ENCODE measurements around the gene REEP6.
"Not testable (repeated sequence)": the region's sequence is repeated elsewhere in the genome, so short reads cannot be mapped to it uniquely, and the experiment has no call there.

Gene REEP6

DNA sequence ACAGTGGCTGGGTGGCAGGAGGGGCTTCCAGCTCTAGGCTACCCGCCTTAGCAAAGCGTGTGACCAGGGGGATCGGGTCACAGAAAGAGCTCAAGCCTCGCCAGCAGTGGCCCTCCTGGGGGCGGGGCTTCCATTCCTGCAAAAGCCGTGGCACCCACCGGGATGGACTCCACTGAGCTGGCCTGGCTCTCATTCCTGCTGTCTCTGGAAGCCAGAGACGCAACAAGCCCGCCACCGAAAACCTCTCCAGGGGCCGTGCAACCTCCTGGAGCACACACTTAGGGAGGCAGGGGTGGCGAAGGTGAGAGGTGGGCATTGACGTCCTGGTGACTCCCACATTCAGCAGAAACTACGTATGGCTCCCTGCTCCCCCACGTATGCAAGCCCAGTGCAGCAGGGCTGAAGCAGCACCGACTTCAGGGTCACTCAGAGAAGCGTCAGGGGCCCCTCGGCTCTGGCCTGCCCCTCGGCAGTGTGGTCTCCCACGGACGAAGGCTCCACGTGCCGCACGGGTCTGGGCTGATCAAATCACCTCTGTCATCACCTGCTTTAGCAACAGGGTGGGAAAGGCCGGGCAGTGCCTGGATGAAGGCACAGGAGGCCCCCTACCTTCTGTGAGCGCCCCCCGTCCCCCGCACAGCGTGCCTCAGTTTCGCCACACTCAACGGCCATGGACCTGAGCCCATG, 15.1 kb upstream of the REEP6 start:
- TF ChIP-seq, protein P1, sequence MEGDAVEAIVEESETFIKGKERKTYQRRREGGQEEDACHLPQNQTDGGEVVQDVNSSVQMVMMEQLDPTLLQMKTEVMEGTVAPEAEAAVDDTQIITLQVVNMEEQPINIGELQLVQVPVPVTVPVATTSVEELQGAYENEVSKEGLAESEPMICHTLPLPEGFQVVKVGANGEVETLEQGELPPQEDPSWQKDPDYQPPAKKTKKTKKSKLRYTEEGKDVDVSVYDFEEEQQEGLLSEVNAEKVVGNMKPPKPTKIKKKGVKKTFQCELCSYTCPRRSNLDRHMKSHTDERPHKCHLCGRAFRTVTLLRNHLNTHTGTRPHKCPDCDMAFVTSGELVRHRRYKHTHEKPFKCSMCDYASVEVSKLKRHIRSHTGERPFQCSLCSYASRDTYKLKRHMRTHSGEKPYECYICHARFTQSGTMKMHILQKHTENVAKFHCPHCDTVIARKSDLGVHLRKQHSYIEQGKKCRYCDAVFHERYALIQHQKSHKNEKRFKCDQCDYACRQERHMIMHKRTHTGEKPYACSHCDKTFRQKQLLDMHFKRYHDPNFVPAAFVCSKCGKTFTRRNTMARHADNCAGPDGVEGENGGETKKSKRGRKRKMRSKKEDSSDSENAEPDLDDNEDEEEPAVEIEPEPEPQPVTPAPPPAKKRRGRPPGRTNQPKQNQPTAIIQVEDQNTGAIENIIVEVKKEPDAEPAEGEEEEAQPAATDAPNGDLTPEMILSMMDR (IDR thresholded peaks at IDR 0.05; ENCODE audit: low read depth, low read length): no peak

DNA sequence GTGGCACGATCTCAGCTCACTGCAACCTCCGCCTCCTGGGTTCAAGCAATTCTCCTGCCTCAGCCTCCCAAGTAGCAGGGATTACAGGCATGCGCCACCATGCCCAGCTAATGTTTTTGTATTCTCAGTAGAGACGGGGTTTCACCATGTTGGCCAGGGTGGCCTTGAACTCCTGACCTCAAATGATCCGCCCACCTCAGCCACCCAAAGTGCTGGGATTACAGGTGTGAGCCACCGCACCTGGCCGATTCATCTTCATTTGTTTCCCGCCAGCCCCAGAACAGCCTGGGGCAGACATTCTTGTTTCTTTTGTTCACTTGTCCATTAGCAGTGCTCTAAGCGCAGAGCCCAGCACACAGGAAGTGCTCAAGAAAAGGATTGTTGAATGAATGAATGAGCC, 13.9 kb upstream of the REEP6 start:
- not testable (repeated sequence) for DNase-seq (ENCODE audit: extremely low read depth, low read depth)

More for the DNA sequence above, 15.1 kb upstream of the REEP6 start:
- no peak for DNase-seq (ENCODE audit: extremely low read depth, low read depth)

DNA sequence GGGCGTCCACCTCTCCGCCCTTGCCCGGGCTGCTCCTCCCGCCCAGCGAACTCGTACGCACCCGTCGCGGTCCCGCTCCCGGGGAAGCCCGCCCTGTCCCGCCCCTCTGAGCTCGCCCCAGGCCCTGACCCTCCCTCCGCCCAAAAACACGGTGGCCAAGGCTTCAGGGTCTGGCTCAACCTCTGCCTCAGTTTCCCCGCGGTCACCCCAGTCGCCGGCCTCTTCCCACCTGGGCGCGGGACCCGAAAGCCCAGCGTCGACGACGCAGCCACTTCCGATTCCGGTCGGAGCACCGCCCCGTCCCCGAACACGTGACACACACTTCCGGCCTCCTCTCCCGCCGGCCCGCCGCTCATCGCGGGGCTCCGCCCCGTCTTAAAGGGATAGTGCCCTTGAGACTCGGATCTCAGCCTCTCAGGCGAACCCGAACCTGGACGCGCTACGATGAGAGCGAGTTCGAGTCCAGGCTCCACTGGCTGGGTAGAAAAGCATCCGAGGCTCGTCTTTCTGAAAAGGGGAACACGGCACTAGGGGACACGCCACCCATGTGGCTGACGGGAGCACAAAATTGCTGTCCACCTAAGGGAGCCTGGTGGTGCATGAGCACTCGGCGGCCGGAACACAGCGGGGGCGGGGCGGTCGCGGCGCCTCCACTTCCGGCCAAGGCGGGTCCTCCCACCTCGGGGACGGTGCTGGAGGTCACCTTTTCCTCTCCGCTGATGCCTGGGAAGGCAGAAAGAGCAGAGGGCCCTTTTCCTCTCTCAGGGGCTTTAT, 11.9 kb upstream of the REEP6 start, which contains the start of gene C19orf25:
C19orf25 (minus strand) TSS at position 282 of the 774 bp plus-strand sequence. CDS start 312 bp downstream, outside the sequence.
- peak; percentile 76 for DNase-seq (ENCODE audit: extremely low read depth, low read depth)
- TF ChIP-seq, protein P1 (IDR thresholded peaks at IDR 0.05; ENCODE audit: low read depth, low read length): no peak

DNA sequence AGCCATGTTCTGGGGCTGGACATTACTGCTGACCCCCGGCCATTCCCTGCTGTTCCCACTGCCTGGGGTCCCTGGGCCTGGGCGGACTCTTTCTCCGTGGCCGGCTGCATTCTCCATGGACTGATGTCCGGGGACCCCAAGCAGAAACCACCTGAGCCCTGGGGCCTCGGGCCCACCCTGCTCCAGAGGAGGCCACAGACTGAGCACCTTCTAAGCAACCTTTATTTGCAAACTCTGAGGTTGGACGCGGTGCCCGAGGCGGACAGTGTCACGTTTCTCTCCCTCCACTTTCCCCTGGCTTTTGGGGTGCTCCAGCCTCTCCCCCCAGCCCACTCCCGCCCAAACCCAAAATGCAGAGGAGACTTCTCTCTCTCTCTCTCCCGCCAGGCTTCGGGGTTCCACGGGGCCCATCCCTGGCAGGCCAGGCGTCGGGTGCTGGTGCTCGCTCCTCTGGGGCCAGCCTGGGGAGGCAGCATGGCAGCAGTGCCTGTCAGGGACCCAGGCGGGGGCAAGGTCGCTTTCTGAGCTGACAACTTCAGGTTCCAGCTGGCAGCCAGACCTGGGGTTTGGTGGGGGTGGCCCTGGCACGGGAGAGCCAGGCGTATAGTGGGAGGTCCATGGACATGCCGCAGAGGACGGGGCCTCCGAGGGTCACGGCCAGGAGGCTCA, 9.6 kb upstream of the REEP6 start:
- TF ChIP-seq, protein P1 (IDR thresholded peaks at IDR 0.05; ENCODE audit: low read depth, low read length): no peak

DNA sequence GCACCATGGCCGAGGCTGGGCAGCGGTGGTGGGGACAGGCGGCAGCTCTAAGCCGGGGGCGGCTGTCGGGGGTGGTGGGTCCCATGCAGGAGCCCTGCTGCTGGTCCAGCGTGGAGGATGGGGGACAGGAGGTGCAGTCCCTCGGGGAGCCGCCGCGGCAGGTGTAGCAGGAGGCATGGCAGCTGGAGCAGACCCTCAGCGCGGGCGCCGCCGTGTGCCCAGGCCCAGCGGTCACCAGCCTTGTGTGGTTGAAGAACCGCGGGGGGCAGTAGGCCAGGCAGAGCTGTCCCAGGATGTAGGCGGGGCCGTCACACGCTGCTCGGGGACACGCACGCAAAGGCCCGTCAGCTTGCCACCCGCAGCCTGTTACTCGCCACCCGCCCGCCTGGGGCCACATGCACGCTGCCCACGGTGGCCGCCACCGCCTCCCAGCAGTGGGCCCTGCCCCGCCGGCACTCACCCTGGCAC, 9.1 kb upstream of the REEP6 start:
- DNase-seq (ENCODE audit: extremely low read depth, low read depth): no peak
- TF ChIP-seq, protein P1 (IDR thresholded peaks at IDR 0.05; ENCODE audit: low read depth, low read length): no peak

More for the DNA sequence above, 9.6 kb upstream of the REEP6 start:
- DNase-seq (ENCODE audit: extremely low read depth, low read depth): no peak

DNA sequence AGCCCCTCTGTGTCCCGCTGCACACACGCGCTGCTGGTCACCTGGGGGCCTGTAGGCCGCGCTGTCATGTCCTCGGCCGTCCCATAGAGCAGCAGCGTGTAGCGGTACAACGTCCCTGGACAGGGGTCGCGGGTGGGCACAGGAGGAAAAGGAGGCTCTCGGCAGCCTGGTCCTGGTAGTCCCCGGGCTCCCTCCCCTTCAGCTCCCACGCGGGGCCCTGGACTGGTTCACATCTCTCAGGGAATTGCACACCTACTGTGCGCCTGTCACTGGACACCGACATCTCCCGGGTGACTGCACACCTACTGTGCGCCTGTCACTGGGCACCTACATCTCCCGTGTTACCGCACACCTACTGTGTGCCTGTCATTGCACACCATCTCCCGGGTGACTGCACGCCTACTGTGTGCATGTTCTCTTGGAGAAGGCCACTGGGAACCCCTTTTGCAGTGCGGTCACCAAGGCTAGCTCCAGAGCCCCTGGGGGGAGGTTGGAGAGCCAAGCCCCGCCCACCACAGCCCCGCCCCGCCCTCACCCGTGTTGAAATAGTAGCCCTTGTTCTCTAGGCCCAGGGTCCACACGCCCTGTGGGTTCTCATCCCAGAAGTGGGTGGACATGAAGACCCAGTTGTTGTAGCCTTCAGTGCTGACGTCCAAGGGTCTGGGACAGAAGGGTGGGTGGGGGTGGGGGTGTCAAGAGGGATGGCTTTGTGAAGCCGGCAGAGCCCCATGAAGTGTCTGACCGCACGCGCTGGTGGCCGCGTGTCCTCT, 8.4 kb upstream of the REEP6 start:
- TF ChIP-seq, protein P1 (IDR thresholded peaks at IDR 0.05; ENCODE audit: low read depth, low read length): no peak
- no peak for DNase-seq (ENCODE audit: extremely low read depth, low read depth)

All from AG09319 (cell line).